Measurements from ENCODE around the gene RGS17.

Gene RGS17

GRCh38 chr6:153076431-153076830 lies 54.7 kb downstream of the RGS17 start:
- DNase-seq, result no peak

- DNase-seq, result no peak
Observed at GRCh38 chr6:153074761-153075160, 56.3 kb downstream of the RGS17 start.

GRCh38 chr6:153073841-153074240 lies 57.2 kb downstream of the RGS17 start:
- DNase-seq, result no peak

- no peak for DNase-seq
Observed at GRCh38 chr6:153070756-153071155, 60.3 kb downstream of the RGS17 start.

- DNase-seq, result no peak
Observed at GRCh38 chr6:153069897-153070296, 61.2 kb downstream of the RGS17 start.

GRCh38 chr6:153065222-153065621 lies 65.9 kb downstream of the RGS17 start:
- DNase-seq, result no peak

- no peak for DNase-seq
Observed at GRCh38 chr6:153063936-153064335, 67.1 kb downstream of the RGS17 start.

- no peak for DNase-seq
Observed at GRCh38 chr6:153062516-153062915, 68.6 kb downstream of the RGS17 start.

GRCh38 chr6:153059757-153060156 lies 71.3 kb downstream of the RGS17 start:
- no peak for DNase-seq

- no peak for DNase-seq
Observed at GRCh38 chr6:153059311-153059710, 71.8 kb downstream of the RGS17 start.

GRCh38 chr6:153058909-153059308 lies 72.2 kb downstream of the RGS17 start:
- DNase-seq, result no peak

- DNase-seq, result no peak
Observed at GRCh38 chr6:153058291-153058690, 72.8 kb downstream of the RGS17 start.

- no peak for DNase-seq
Observed at GRCh38 chr6:153056308-153056707, 74.8 kb downstream of the RGS17 start.

- DNase-seq, result no peak
Observed at GRCh38 chr6:153051801-153052200, 79.3 kb downstream of the RGS17 start.

- no peak for DNase-seq
Observed at GRCh38 chr6:153048631-153049030, 82.5 kb downstream of the RGS17 start.

GRCh38 chr6:153047386-153047785 lies 83.7 kb downstream of the RGS17 start:
- DNase-seq, result no peak

- no peak for DNase-seq
Observed at GRCh38 chr6:153045271-153045670, 85.8 kb downstream of the RGS17 start.

- DNase-seq, result no peak
Observed at GRCh38 chr6:153044295-153044694, 86.8 kb downstream of the RGS17 start.

- DNase-seq, result no peak
Observed at GRCh38 chr6:153043719-153044118, 87.4 kb downstream of the RGS17 start.

GRCh38 chr6:153038378-153039057 lies 92.6 kb downstream of the RGS17 start:
- DNase-seq, result no peak

- DNase-seq, result no peak
Observed at GRCh38 chr6:153034139-153034538, 96.9 kb downstream of the RGS17 start.

GRCh38 chr6:153032255-153032882 lies 98.7 kb downstream of the RGS17 start:
- no peak for DNase-seq

- no peak for DNase-seq
Observed at GRCh38 chr6:153031335-153031955, 99.6 kb downstream of the RGS17 start.

GRCh38 chr6:153028963-153029362 lies 102.1 kb downstream of the RGS17 start:
- DNase-seq, result no peak

Data from DMS 273 treated with DMSO at 0.1 percent for 48 hours (cell line).